Breast epithelium (tissue), 3 donors: ENCODE data around the gene MRPL43.

ENCODE experiments used
- POLR2A ChIP-seq: fragments of 450-650 bp; IDR thresholded peaks from one replicate; pipeline ENCODE4 v1.6.1; 2016; ENCODE audit warnings: antibody characterized with exemption, mild to moderate bottlenecking, moderate library complexity
- TF ChIP-seq, protein P1 (sequence below), 3 donors: fragments of 450-650 bp; IDR thresholded peaks; one replicate each; pipeline ENCODE4 v1.5.1; 2016 to 2017; ENCODE audit warnings: antibody characterized with exemption in 3 of 3, mild to moderate bottlenecking in 3 of 3, moderate library complexity in 3 of 3

DNA sequence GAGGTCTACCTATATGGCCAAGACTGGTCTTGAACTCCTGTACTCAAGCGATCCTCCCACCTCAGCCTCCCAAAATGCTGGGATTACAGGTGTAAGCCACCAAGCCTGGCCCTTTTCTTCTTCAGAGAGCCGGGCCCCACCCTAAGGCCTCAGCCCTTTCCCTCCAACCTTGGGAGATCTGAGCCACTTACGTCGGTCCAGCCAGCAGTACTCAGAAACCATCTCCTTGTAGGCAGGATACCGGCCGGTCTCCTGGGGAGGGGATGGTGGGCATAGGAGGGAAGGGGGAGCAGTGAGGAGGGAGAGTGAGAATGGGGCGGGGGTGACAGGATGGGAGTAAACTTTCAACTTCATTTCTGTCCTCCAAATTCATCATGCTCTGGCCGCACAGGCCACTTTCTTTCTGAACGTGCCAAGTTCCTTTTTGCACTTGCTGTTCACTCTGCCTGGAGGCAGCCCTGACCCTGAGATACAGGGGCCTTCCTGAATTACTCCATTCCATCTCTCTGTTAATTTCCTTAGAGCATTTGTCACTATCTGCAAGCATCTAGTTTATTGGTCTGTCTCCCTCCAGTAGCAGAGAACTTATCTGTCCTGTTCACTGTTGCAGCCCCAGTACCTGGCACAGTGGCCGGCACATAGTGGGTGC lies 33.3 kb upstream of the MRPL43 start:
- TF ChIP-seq, protein P1, sequence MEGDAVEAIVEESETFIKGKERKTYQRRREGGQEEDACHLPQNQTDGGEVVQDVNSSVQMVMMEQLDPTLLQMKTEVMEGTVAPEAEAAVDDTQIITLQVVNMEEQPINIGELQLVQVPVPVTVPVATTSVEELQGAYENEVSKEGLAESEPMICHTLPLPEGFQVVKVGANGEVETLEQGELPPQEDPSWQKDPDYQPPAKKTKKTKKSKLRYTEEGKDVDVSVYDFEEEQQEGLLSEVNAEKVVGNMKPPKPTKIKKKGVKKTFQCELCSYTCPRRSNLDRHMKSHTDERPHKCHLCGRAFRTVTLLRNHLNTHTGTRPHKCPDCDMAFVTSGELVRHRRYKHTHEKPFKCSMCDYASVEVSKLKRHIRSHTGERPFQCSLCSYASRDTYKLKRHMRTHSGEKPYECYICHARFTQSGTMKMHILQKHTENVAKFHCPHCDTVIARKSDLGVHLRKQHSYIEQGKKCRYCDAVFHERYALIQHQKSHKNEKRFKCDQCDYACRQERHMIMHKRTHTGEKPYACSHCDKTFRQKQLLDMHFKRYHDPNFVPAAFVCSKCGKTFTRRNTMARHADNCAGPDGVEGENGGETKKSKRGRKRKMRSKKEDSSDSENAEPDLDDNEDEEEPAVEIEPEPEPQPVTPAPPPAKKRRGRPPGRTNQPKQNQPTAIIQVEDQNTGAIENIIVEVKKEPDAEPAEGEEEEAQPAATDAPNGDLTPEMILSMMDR (IDR thresholded peaks at IDR 0.05), result no peak
- no peak for TF ChIP-seq POLR2A
